OCI-LY7 (cell line): Measurements from ENCODE around the gene ARL13B. TPM values are rescaled to one million over a fixed set of nuclear protein-coding genes. Genes with fewer than 3 reads are reported as not detected.

Experiments used
- BruUV-seq: library from RNA; stranded (reverse); fragments of 400-500 nt; replicated peaks from 2 replicates; lab custom pipeline; 2021; lab: Mats Ljungman, UMichigan
- CTCF ChIA-PET: fragments of 300-600 bp; sonication (Branson Sonifier 250); formaldehyde crosslinking; loops from one replicate; lab custom pipeline; 2022; ENCODE audit warnings: antibody characterized with exemption; ENCODE audit not compliant: unreplicated experiment; lab: Charles Lee
- POLR2A ChIA-PET: fragments of 300-600 bp; sonication (Branson Sonifier 250); formaldehyde crosslinking; loops from one replicate; lab custom pipeline; 2022; ENCODE audit warnings: antibody characterized with exemption; lab: Charles Lee
- DNase-seq: peaks from one replicate; pipeline ENCODE4 v3.0.0-alpha.2; 2015; ENCODE audit warnings: low spot score
- H2AFZ ChIP-seq: fragments of 200-600 bp; sonication (generic), shearing (Covaris generic); 2 replicates; pipeline ENCODE4 v1.6.1; 2014; ENCODE audit warnings: mild to moderate bottlenecking, antibody characterized with exemption, low read length, moderate library complexity
- H3K27ac ChIP-seq: fragments of 200-600 bp; sonication (generic); 2 replicates; pipeline ENCODE4 v1.5.1; 2014; ENCODE audit warnings: mixed run types, low read depth, mild to moderate bottlenecking, moderate library complexity, low read length, inconsistent platforms; ENCODE audit not compliant: poor library complexity, severe bottlenecking
- H3K36me3 ChIP-seq: fragments of 200-600 bp; sonication (generic); 2 replicates; pipeline ENCODE4 v1.6.1; 2014; ENCODE audit warnings: mild to moderate bottlenecking, antibody characterized with exemption, low read length, moderate library complexity, mixed read lengths; ENCODE audit not compliant: insufficient read depth
- H3K4me1 ChIP-seq: fragments of 200-600 bp; sonication (generic); 2 replicates; pipeline ENCODE4 v1.5.1; 2014; ENCODE audit warnings: mild to moderate bottlenecking, low read length; ENCODE audit not compliant: insufficient read depth, poor library complexity, severe bottlenecking
- H3K4me2 ChIP-seq: fragments of 200-600 bp; sonication (generic); 2 replicates; pipeline ENCODE4 v1.6.1; 2014; ENCODE audit warnings: mild to moderate bottlenecking, low read length
- H3K4me3 ChIP-seq: fragments of 200-600 bp; sonication (generic); 2 replicates; pipeline ENCODE4 v1.5.1; 2014; ENCODE audit warnings: mild to moderate bottlenecking, low read depth, low read length; ENCODE audit not compliant: poor library complexity, severe bottlenecking
- H3K79me2 ChIP-seq: fragments of 200-600 bp; sonication (generic); 2 replicates; pipeline ENCODE4 v1.6.1; 2016; ENCODE audit warnings: low read depth, mild to moderate bottlenecking, low read length, moderate library complexity, mixed read lengths; ENCODE audit not compliant: insufficient read depth
- H3K9me2 ChIP-seq: fragments of 200-600 bp; sonication (generic); 2 replicates; pipeline ENCODE4 v1.6.1; 2016; ENCODE audit warnings: mild to moderate bottlenecking, low read length, mixed read lengths; ENCODE audit not compliant: insufficient read depth
- H3K9me3 ChIP-seq: fragments of 200-600 bp; sonication (generic); 2 replicates; pipeline ENCODE4 v1.6.1; 2014; ENCODE audit warnings: mild to moderate bottlenecking, mixed run types, low read length, mixed read lengths
- H4K20me1 ChIP-seq: fragments of 200-600 bp; sonication (generic); 2 replicates; pipeline ENCODE4 v1.6.1; 2014; ENCODE audit warnings: mild to moderate bottlenecking, antibody characterized with exemption, low read length, moderate library complexity, mixed read lengths; ENCODE audit not compliant: insufficient read depth
- CTCF ChIP-seq: fragments of 200-600 bp; sonication (generic); conservative IDR thresholded peaks from 2 replicates; pipeline ENCODE4 v1.5.1; 2014; ENCODE audit warnings: mild to moderate bottlenecking, antibody characterized with exemption, low read length, moderate library complexity, mixed read lengths
- EZH2phosphoT487 ChIP-seq: fragments of 200-600 bp; sonication (generic); IDR thresholded peaks from 2 replicates; pipeline ENCODE4 v1.6.1; 2018; ENCODE audit warnings: low read depth, borderline replicate concordance, mild to moderate bottlenecking, mixed run types, antibody characterized with exemption, low read length, moderate library complexity, mixed read lengths
- intact Hi-C: fragments of 100-400 bp; cut with micrococcal nuclease; formaldehyde crosslinking; loops from one replicate; pipeline ENCODE4 v1.10.0; 2022; ENCODE audit not compliant: unreplicated experiment
- small RNA-seq: library from RNA; depleted of rRNA; stranded (forward); fragments of <200 nt; gene quantifications from one replicate; pipeline ENCODE3, GENCODE V24; 2014
- total RNA-seq, 2 experiments: library from RNA; depleted of rRNA in 1 of 2; stranded (reverse); fragments of >200 nt in 1 of 2; shearing (Covaris generic) in 1 of 2; gene quantifications; 2 replicates each; pipeline ENCODE4 v1.2.3, GENCODE V29; 2014 to 2022

Gene ARL13B
- total RNA-seq, 2 experiments from 2014 or later, result 5.4 to 12.0 TPM

- peak; percentile 6 for DNase-seq
- H3K79me2 ChIP-seq, result no peaks in the 10 kb centered on the region
- H3K9me3 ChIP-seq, result no peaks in the 10 kb centered on the region
- TF ChIP-seq EZH2phosphoT487 (no peak), CTCF (peak; percentile 60)
- H3K27ac ChIP-seq, result no peak overlapping the region
- H3K36me3 ChIP-seq, result peaks cover 38% of the 10 kb centered on the region
- ChIA-PET CTCF (no interaction called here), POLR2A (interaction anchor here (0.7 to 1.2 kb wide), 8 partner anchors 8 to 812 kb away, joined by 3 to 15 read pairs (median 6); partner anchors contain the start of genes DHFR2 and NSUN3)
- no peaks in the 10 kb centered on the region for H3K9me2 ChIP-seq
- H3K4me1 ChIP-seq, result no peaks in the 10 kb centered on the region
- BruUV-seq, result no TSS peak
- H4K20me1 ChIP-seq, result no peaks in the 10 kb centered on the region
- no peak overlapping the region for H2AFZ ChIP-seq
- no peak overlapping the region for H3K4me3 ChIP-seq
- no peak overlapping the region for H3K4me2 ChIP-seq
- intact Hi-C loops, result no loop called here
Measured at GRCh38 chr3:94101860-94102259, 121.9 kb downstream of the ARL13B start.

Small RNA genes lying within 50 kb of the gene (small RNA-seq; reads per million reads assigned to genes)
- gene RF00019 (not detected), gene RNU6-511P (not detected)

Other genes with a start within 250 kb of the ARL13B start
- gene PROS1, start 6.3 kb upstream of the ARL13B start, total RNA-seq (2014; rRNA removed; shearing (Covaris generic)), result 0.09 TPM in 1 of 2 replicates, not detected in the other
- gene PROS1, start 6.3 kb upstream of the ARL13B start, total RNA-seq (2022), result not detected in 2 replicates
- gene STX19, start 48.4 kb downstream of the ARL13B start, total RNA-seq (2014; rRNA removed; shearing (Covaris generic)), result not detected in 2 replicates
- gene STX19, start 48.4 kb downstream of the ARL13B start, total RNA-seq (2022), result not detected in 2 replicates
- gene DHFR2, start 82.8 kb downstream of the ARL13B start, total RNA-seq (2014; rRNA removed; shearing (Covaris generic)), result 4.5 and 5.0 TPM in 2 replicates
- gene DHFR2, start 82.8 kb downstream of the ARL13B start, total RNA-seq (2022), result 5.7 and 8.2 TPM in 2 replicates
- 10.4 and 16.4 TPM in 2 replicates for gene NSUN3, start 82.9 kb downstream of the ARL13B start, total RNA-seq (2014; rRNA removed; shearing (Covaris generic))
- 13.5 and 17.7 TPM in 2 replicates for gene NSUN3, start 82.9 kb downstream of the ARL13B start, total RNA-seq (2022)